Muscle of leg (tissue), 11 donors: ENCODE measurements around the gene RRP7A. TPM values are rescaled to one million over a fixed set of nuclear protein-coding genes. Genes with fewer than 3 reads are reported as not detected.
"Not testable (repeated sequence)": the region's sequence is repeated elsewhere in the genome, so short reads cannot be mapped to it uniquely, and the experiment has no call there.

ENCODE experiments used
- DNase-seq: peaks from one replicate; pipeline ENCODE4 v3.0.0; 2013
- H3K27ac ChIP-seq: one replicate; pipeline ENCODE4 v1.5.1; 2013; ENCODE audit warnings: mild to moderate bottlenecking, low read length, control low read depth
- H3K27me3 ChIP-seq: one replicate; pipeline ENCODE4 v1.6.1; 2013; ENCODE audit warnings: low read length; ENCODE audit not compliant: control insufficient read depth, insufficient read depth
- H3K36me3 ChIP-seq: one replicate; pipeline ENCODE4 v1.6.1; 2013; ENCODE audit warnings: low read length; ENCODE audit not compliant: control insufficient read depth, insufficient read depth
- H3K4me1 ChIP-seq: one replicate; pipeline ENCODE4 v1.6.1; 2013; ENCODE audit warnings: low read length; ENCODE audit not compliant: control insufficient read depth, insufficient read depth
- H3K4me3 ChIP-seq: one replicate; pipeline ENCODE4 v1.5.1; 2013; ENCODE audit warnings: low read length, control low read depth
- H3K9me3 ChIP-seq: replicated peaks from 2 replicates; pipeline ENCODE4 v1.6.1; 2013; ENCODE audit warnings: low read depth, low read length; ENCODE audit not compliant: control insufficient read depth
- WGBS: methylation state at CpG from one replicate; pipeline ENCODE4 v1.1.5; 2013; ENCODE audit warnings: missing lambda C conversion rate; ENCODE audit not compliant: insufficient coverage; 5-methylcytosine and 5-hydroxymethylcytosine counted together
- polyA plus RNA-seq, 8 donors: library from polyadenylated mRNA; unstranded; fragments of 120-200 nt; gene quantifications; one replicate each; pipeline versions ENCODE4 v1.2.1 to v1.2.3, GENCODE V29; 2013; ENCODE audit warnings: inconsistent platforms in 1 of 8, low replicate concordance in 1 of 8; ENCODE audit not compliant: insufficient read length in 8 of 8, insufficient read depth in 1 of 8
- total RNA-seq: library from RNA; stranded (reverse); fragments of 120-200 nt; gene quantifications from one replicate; pipeline ENCODE4 v1.2.4, GENCODE V29; 2013

RRP7A gene
- total and polyA plus RNA-seq, 9 donors, result 17.9 to 33.8 (median 21.9) TPM

- 0% methylated on average over 9 of the region's 28 CpGs for WGBS
- Histone ChIP-seq H3K36me3 (peaks cover 19% of the 10 kb centered on the region), H3K4me3 (peak overlapping the region; percentile 61)
- H3K9me3 ChIP-seq, H3K27ac ChIP-seq, H3K27me3 ChIP-seq, DNase-seq, H3K4me1 ChIP-seq: not testable (repeated sequence)
Measured at GRCh38 chr22:42518638-42519524, 715 bp downstream of the RRP7A start.

DNA sequence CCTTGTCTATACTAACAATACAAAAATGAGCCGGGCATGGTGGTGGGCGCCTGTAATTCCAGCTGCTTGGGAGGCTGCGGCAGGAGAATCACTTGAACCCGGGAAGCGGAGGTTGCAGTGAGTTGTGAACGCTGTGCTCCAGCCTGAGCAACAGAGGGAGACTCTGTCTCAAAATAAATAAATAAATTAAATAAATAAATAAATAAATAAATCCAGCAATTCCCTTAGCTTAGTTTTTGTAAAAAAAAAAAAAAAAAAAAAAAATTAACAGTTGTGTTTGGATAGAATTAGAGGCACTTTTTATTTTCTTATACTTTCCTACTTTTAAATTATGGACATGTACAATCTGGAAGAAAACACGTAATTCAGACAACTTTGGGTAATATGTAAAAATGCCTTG lies 2.5 kb downstream of the RRP7A start:
- DNase-seq, H3K27me3 ChIP-seq, H3K4me3 ChIP-seq, H3K9me3 ChIP-seq, H3K27ac ChIP-seq: not testable (repeated sequence)
- Histone ChIP-seq H3K4me1 (peaks cover 12% of the 10 kb centered on the region), H3K36me3 (peaks cover 27% of the 10 kb centered on the region)
- no CpG with 5 or more reads among the region's 7 CpGs for WGBS

DNA sequence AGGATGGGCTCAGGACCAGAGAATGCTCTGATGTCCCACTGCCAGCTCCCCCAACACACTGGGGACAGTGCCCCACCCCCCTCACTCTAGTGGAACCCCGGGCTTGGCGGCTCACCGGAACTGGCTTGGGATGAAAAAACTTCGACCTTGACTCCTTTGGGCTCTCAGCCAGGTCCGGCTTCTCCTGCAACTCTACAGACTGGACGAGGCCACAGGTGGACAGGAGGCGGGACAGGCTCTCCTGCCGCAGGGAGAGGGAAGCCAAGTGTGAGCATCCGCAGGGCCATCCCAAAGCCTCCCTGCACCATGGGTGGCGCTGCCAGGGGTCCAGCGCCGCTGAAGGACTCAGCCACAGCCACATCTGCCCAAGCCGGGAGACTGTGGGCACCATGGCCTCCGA lies 3.7 kb downstream of the RRP7A start:
- no peak for DNase-seq
- Histone ChIP-seq H3K27ac (no peak overlapping the region), H3K36me3 (peaks cover 33% of the 10 kb centered on the region), H3K4me3 (no peak overlapping the region), H3K4me1 (peaks cover 12% of the 10 kb centered on the region), H3K27me3 (no peaks in the 10 kb centered on the region), H3K9me3 (no peaks in the 10 kb centered on the region)
- 80% methylated on average over 14 of the region's 14 CpGs for WGBS

DNA sequence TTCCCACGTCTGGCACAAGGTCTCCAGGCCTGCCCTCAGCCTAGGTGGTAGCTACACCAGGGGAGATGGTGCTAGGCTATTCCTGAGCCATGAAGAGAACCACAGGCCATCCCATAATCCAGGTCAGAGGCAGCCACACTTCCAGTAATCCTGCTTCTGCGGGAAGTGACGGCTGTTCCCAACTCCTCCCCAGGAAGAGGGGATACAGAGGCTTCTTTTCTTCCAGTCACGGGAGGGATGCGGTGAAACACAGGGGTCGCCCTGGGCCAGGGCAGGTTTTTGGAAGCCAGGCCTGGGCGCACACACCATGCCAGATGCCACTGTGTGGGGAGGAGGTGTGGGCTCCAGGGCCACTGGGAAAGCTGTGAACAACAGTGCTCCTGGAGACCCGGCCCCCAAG lies 4.3 kb downstream of the RRP7A start:
- not testable (repeated sequence) for H3K27me3 ChIP-seq, H3K27ac ChIP-seq, H3K4me3 ChIP-seq, DNase-seq, H3K9me3 ChIP-seq
- WGBS, result 75% methylated on average over 5 of the region's 8 CpGs
- peaks cover 12% of the 10 kb centered on the region for H3K4me1 ChIP-seq
- peaks cover 33% of the 10 kb centered on the region for H3K36me3 ChIP-seq

- H3K27ac ChIP-seq, H3K27me3 ChIP-seq, H3K4me3 ChIP-seq, H3K9me3 ChIP-seq, DNase-seq, H3K4me1 ChIP-seq: not testable (repeated sequence)
- H3K36me3 ChIP-seq, result peaks cover 33% of the 10 kb centered on the region
- whole genome bisulfite sequencing, result 81% methylated on average over 7 of the region's 17 CpGs
Measured at GRCh38 chr22:42514331-42514730, 5.3 kb downstream of the RRP7A start.

GRCh38 chr22:42512273-42512990 lies 7.2 kb downstream of the RRP7A start:
- not testable (repeated sequence) for H3K27ac ChIP-seq, H3K9me3 ChIP-seq, H3K27me3 ChIP-seq, H3K4me3 ChIP-seq, H3K4me1 ChIP-seq
- DNase-seq, result peak; percentile 86
- 54% methylated on average over 15 of the region's 22 CpGs for WGBS
- H3K36me3 ChIP-seq, result peaks cover 29% of the 10 kb centered on the region

DNA sequence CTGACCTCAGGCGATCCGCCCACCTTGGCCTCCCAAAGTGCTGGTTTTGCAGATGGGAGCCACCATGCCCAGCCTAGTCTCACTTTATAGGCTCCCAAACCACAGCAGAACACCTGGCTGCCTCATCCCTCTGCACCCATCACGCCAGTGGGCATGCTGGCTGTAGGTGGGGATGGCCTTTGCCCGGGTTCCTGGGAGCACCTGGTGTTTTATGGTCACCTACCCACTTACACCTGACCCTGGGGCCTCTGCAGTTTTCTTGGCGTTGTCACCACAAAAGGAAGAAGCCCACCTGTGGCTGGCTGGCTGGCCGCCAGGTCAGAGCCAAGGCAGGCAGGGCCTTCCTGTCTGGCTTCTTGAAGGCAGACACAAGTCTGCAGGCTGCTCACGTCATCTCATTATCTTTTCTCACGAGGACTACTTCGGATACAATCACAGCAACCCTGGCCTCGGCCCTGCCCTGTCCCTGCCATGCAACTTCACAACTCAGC lies 8.2 kb downstream of the RRP7A start:
- Histone ChIP-seq H3K9me3 (no peaks in the 10 kb centered on the region), H3K4me1 (peaks cover 4% of the 10 kb centered on the region), H3K36me3 (peaks cover 27% of the 10 kb centered on the region), H3K27me3 (no peaks in the 10 kb centered on the region), H3K4me3 (no peak overlapping the region), H3K27ac (no peak overlapping the region)
- 70% methylated on average over 10 of the region's 10 CpGs for WGBS
- DNase-seq, result peak; percentile 33

DNA sequence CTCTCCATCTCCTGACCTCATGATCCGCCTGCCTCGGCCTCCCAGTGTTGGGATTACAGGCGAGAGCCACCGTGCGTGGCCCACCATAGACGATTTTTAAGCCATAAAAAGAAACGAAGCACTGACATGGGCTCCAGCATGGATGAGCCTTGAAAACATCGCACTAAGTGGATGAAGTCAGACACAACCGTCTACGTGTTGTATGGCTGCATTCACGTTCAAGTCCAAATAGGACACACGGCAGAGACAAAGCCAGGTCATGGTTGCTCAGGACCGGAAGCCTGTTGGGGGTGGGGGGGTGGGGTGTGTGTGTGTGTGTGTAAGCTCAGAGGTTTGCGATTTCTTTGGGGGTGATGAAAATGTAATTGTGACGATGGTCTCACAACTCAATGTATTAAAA lies 10.0 kb downstream of the RRP7A start:
- Histone ChIP-seq H3K9me3 (no peaks in the 10 kb centered on the region), H3K27ac (no peak overlapping the region), H3K4me3 (no peak overlapping the region), H3K36me3 (peaks cover 17% of the 10 kb centered on the region), H3K4me1 (peaks cover 4% of the 10 kb centered on the region), H3K27me3 (no peaks in the 10 kb centered on the region)
- WGBS, result 83% methylated on average over 13 of the region's 15 CpGs
- no peak for DNase-seq

- peaks cover 14% of the 10 kb centered on the region for H3K36me3 ChIP-seq
- 58% methylated on average over 7 of the region's 10 CpGs for WGBS
- not testable (repeated sequence) for H3K4me1 ChIP-seq
Measured at GRCh38 chr22:42508975-42509364, 10.6 kb downstream of the RRP7A start.

GRCh38 chr22:42508327-42508974 lies 11.1 kb downstream of the RRP7A start:
- H3K27ac ChIP-seq, H3K4me1 ChIP-seq, DNase-seq, H3K27me3 ChIP-seq, H3K4me3 ChIP-seq, H3K9me3 ChIP-seq: not testable (repeated sequence)
- H3K36me3 ChIP-seq, result peaks cover 12% of the 10 kb centered on the region
- WGBS, result 69% methylated on average over 3 of the region's 11 CpGs

More at GRCh38 chr22:42508975-42509364, 10.6 kb downstream of the RRP7A start:
- not testable (repeated sequence) for H3K9me3 ChIP-seq, DNase-seq, H3K4me3 ChIP-seq, H3K27ac ChIP-seq, H3K27me3 ChIP-seq
